Skeletal muscle tissue (tissue), 4 donors: ENCODE measurements around the gene NLGN3. TPM values are rescaled to one million over a fixed set of nuclear protein-coding genes. Genes with fewer than 3 reads are reported as not detected.

Experiments
- H3K27ac ChIP-seq: one replicate; pipeline ENCODE4 v1.7.0; 2013; ENCODE audit warnings: mild to moderate bottlenecking, low read depth, low read length, inconsistent platforms
- H3K27me3 ChIP-seq, 3 donors: one replicate each; pipeline ENCODE4 v1.7.0; 2013; ENCODE audit warnings: low read length in 3 of 3; ENCODE audit not compliant: control insufficient read depth in 3 of 3, insufficient read depth in 3 of 3
- H3K36me3 ChIP-seq, 3 donors: one replicate each; pipeline ENCODE4 v1.7.0; 2013; ENCODE audit warnings: low read length in 3 of 3; ENCODE audit not compliant: control insufficient read depth in 3 of 3, insufficient read depth in 3 of 3
- H3K4me1 ChIP-seq, 3 donors: one replicate each; pipeline ENCODE4 v1.7.0; 2013; ENCODE audit warnings: low read length in 3 of 3, mild to moderate bottlenecking in 3 of 3; ENCODE audit not compliant: control insufficient read depth in 3 of 3, insufficient read depth in 3 of 3
- H3K4me3 ChIP-seq, 3 donors: one replicate each; pipeline ENCODE4 v1.7.0; 2013; ENCODE audit warnings: low read length in 3 of 3
- H3K9ac ChIP-seq, 3 donors: one replicate each; pipeline ENCODE4 v1.7.0; 2013; ENCODE audit warnings: low read length in 3 of 3, mild to moderate bottlenecking in 3 of 3, moderate library complexity in 2 of 3, low read depth in 1 of 3
- H3K9me3 ChIP-seq, 3 donors: one replicate each; pipeline ENCODE4 v1.7.0; 2013; ENCODE audit warnings: low read length in 3 of 3; ENCODE audit not compliant: control insufficient read depth in 3 of 3
- total RNA-seq: library from RNA; depleted of rRNA; stranded (reverse); fragments of >200 nt; gene quantifications from one replicate; pipeline ENCODE4 v1.2.3, GENCODE V29; 2014
- donor health status: Osteomylitis.

Gene NLGN3
- total RNA-seq, 1 donor from 2014 or later = 1.0 TPM

GRCh38 chrX:71195964-71196649 lies 51.5 kb downstream of the NLGN3 start:
- no peaks in the 10 kb centered on the region for H3K4me1 ChIP-seq
- H3K27me3 ChIP-seq = no peaks in the 10 kb centered on the region
- H3K9ac ChIP-seq = no peak overlapping the region
- H3K4me3 ChIP-seq = no peak overlapping the region
- no peak overlapping the region for H3K27ac ChIP-seq
- no peaks in the 10 kb centered on the region for H3K9me3 ChIP-seq
- H3K36me3 ChIP-seq = no peaks in the 10 kb centered on the region

- Histone ChIP-seq H3K36me3 (no peaks in the 10 kb centered on the region), H3K27ac (no peak overlapping the region)
Measured at GRCh38 chrX:71198066-71198465, 53.4 kb downstream of the NLGN3 start.

GRCh38 chrX:71199252-71200008 lies 54.8 kb downstream of the NLGN3 start:
- Histone ChIP-seq H3K4me3 (no peak overlapping the region), H3K4me1 (no peaks in the 10 kb centered on the region), H3K27ac (no peak overlapping the region), H3K9me3 (no peaks in the 10 kb centered on the region), H3K9ac (no peak overlapping the region), H3K36me3 (no peaks in the 10 kb centered on the region), H3K27me3 (no peaks in the 10 kb centered on the region)

More at GRCh38 chrX:71198066-71198465, 53.4 kb downstream of the NLGN3 start:
- no peak overlapping the region for H3K4me3 ChIP-seq
- H3K9ac ChIP-seq = no peak overlapping the region
- no peaks in the 10 kb centered on the region for H3K27me3 ChIP-seq
- H3K4me1 ChIP-seq = no peaks in the 10 kb centered on the region
- no peaks in the 10 kb centered on the region for H3K9me3 ChIP-seq

DNA sequence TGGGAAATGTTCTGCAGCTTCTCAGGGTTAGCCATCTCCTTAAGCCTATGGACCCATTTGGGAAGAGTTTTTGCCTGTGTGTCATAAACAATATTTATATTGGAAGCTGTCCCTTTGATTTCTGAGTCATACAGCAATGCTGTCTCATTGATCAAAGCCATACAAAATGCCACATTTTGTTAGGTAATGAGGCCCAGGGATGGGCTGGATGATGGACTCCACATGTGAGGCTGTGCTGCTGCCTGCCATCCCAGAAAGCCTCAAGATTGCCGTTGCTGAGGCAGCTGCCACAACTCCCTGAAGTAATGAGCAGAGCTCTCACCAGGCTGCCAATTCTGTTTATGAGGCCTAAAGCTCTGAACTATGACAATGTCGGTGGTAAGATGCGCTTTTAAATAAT lies 66.2 kb downstream of the NLGN3 start:
- no peak overlapping the region for H3K9ac ChIP-seq
- H3K9me3 ChIP-seq = no peaks in the 10 kb centered on the region
- H3K27ac ChIP-seq = no peak overlapping the region
- H3K36me3 ChIP-seq = no peaks in the 10 kb centered on the region
- H3K27me3 ChIP-seq = peaks cover 0 to 5% (median 3%) of the 10 kb centered on the region in 3 donors
- H3K4me1 ChIP-seq = no peaks in the 10 kb centered on the region
- no peak overlapping the region for H3K4me3 ChIP-seq

GRCh38 chrX:71212536-71212935 lies 67.9 kb downstream of the NLGN3 start:
- Histone ChIP-seq H3K36me3 (no peaks in the 10 kb centered on the region), H3K4me1 (no peaks in the 10 kb centered on the region), H3K9ac (no peak overlapping the region), H3K27me3 (peaks cover 0 to 5% (median 3%) of the 10 kb centered on the region in 3 donors), H3K4me3 (no peak overlapping the region), H3K27ac (no peak overlapping the region), H3K9me3 (no peaks in the 10 kb centered on the region)

GRCh38 chrX:71214152-71214551 lies 69.5 kb downstream of the NLGN3 start:
- no peak overlapping the region for H3K27ac ChIP-seq
- no peak overlapping the region for H3K9ac ChIP-seq
- no peaks in the 10 kb centered on the region for H3K9me3 ChIP-seq
- no peaks in the 10 kb centered on the region for H3K4me1 ChIP-seq
- H3K27me3 ChIP-seq = peaks cover 0 to 5% (median 3%) of the 10 kb centered on the region in 3 donors
- no peaks in the 10 kb centered on the region for H3K36me3 ChIP-seq
- H3K4me3 ChIP-seq = no peak overlapping the region

DNA sequence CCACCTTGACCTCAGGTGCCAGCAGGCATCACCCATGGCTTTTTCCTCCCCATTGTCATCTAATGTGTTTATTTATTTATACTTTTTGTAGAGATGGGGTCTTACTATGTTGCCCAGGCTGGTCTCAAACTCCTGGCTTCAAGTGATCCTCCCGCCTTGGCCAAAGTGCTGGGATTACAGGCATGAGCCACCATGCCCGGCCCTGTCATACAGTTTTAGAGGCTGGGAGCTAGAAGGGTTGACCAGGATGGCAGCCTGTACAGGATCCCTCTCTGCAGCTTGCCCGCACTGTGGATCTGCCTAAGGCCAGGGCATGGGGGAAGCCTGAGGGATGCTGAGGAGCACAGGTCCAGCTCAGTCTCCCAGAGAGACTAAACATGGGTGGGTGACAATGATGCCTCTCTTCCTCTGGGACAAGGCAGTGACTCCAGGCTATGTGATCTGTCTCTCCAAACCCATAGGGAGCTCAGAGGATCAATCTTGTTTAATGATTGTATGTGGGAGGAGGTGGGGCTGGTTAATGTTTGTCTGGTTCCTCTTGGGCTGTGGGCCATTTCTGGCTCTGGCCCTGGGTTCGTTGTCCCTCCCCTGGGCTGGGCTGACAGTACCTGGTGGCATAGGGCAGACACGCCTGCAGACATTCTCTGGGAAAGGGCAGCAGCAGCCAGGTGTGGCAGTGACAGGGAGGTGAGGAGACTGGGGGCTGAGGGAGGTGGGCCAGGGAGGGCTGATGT lies 70.1 kb downstream of the NLGN3 start:
- H3K27me3 ChIP-seq = peaks cover 0 to 5% (median 3%) of the 10 kb centered on the region in 3 donors
- H3K9me3 ChIP-seq = no peaks in the 10 kb centered on the region
- no peaks in the 10 kb centered on the region for H3K36me3 ChIP-seq
- H3K4me3 ChIP-seq = no peak overlapping the region
- no peak overlapping the region for H3K27ac ChIP-seq
- no peaks in the 10 kb centered on the region for H3K4me1 ChIP-seq
- no peak overlapping the region for H3K9ac ChIP-seq

DNA sequence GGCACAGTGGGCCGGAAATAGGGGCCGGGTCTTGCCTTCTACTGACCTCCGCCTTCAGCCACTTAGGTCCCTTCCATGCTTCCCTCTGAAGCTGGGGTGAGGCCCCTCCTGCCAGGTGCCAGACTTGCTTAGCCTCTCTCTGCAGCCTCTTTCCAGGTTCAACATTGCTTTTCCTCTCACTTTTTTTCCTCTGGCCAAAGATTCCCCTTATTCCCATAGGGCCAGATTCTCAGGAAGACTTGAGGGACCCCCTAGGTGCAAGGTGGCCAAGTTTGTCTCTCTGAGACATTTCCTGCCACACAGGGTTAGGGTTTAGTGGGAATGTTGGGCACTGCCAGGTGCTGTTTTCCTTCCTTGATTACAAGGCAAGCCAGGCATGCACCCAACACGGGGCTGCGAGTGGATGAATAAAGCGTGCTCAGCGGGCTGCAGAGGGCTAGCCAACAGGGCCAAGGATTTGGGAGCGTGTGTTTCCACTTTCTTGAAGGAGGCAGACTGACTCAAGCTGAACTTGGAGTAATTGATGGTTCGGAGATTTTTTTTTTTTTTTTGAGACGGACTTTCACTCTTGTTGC lies 70.8 kb downstream of the NLGN3 start:
- Histone ChIP-seq H3K4me1 (no peaks in the 10 kb centered on the region), H3K27ac (no peak overlapping the region), H3K4me3 (no peak overlapping the region), H3K36me3 (no peaks in the 10 kb centered on the region), H3K27me3 (peaks cover 0 to 5% (median 3%) of the 10 kb centered on the region in 3 donors), H3K9me3 (no peaks in the 10 kb centered on the region), H3K9ac (no peak overlapping the region)

GRCh38 chrX:71216485-71216884 lies 71.8 kb downstream of the NLGN3 start:
- Histone ChIP-seq H3K9me3 (no peaks in the 10 kb centered on the region), H3K27me3 (peaks cover 0 to 5% (median 3%) of the 10 kb centered on the region in 3 donors), H3K9ac (no peak overlapping the region), H3K4me3 (no peak overlapping the region), H3K36me3 (no peaks in the 10 kb centered on the region), H3K27ac (no peak overlapping the region), H3K4me1 (no peaks in the 10 kb centered on the region)
